Mucosa of gallbladder (tissue), 1 donor: Measurements from ENCODE around the gene OGT. TPM values are rescaled to one million over a fixed set of nuclear protein-coding genes. Genes with fewer than 3 reads are reported as not detected.
"Not testable (repeated sequence)": the region's sequence is repeated elsewhere in the genome, so short reads cannot be mapped to it uniquely, and the experiment has no call there.

ENCODE experiments used
- DNase-seq: peaks from one replicate; pipeline ENCODE4 v3.0.0-alpha.2; 2020; ENCODE audit warnings: low spot score
- total RNA-seq: library from RNA; stranded (reverse); gene quantifications from one replicate; pipeline ENCODE4 v1.2.1, GENCODE V29; 2021
- donor health status: DM: no; HTN: no; CAD: no.

OGT gene
- total RNA-seq, 1 donor from 2014 or later, result 139 TPM

DNA sequence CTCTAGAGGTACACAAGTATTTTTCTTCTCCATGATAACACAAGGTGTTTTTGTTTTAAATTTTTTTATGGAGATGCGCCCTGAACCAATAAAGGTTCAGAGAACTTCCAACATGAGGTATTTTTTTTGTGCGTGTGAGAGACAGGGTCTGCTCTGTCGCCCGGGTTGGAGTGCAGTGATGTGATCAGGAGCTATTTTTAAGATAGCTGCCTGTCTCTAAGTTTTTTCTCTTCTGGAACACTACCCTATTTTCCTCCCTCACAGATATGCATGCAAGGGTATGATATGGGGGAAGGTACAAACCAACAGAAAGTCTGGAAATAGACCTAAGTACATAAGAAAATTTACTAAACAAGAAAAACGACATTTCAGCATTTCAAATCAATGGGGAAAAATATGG is 48.3 kb downstream of the OGT start:
- no peak for DNase-seq

DNA sequence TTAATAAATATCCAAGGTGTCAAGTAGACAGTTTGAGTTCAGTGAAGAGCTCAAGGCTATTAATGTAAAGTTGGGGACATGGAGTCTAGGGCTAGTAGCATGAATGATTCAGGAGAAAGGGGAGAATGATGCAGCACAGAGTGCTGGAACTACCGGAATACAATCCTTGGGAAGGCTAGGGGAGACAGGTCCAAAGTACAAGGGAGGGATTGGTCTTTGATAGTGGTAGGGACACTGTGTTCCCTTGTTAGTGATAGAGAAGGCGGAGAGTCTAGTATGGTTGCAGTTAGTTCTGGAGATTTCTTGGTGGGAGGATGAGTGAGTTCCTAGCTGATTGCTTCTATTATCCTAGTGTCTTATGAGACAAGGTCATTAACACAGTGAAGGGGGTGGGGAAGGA is 54.0 kb downstream of the OGT start:
- DNase-seq, result no peak

GRCh38 chrX:71593210-71593609 is 60.3 kb downstream of the OGT start:
- not testable (repeated sequence) for DNase-seq

DNA sequence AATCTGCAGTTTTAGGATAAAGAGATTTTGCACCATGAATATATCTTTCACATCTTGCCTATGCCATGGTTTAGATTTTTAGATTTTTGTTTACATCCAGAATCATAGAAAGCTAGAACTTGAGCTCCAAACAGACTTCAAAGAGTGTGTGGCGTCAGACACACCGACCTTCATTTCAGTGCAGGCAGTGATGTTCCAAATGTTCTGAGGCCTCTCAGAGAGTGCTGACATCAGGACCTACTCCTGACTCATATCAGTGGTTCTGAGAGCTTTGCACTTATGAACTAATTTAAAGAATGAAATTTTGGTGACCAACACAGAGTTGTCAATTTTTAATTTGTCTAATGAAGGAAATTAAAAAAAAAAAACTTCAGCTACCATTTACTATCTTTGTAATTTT is 67.1 kb downstream of the OGT start:
- no peak for DNase-seq

DNA sequence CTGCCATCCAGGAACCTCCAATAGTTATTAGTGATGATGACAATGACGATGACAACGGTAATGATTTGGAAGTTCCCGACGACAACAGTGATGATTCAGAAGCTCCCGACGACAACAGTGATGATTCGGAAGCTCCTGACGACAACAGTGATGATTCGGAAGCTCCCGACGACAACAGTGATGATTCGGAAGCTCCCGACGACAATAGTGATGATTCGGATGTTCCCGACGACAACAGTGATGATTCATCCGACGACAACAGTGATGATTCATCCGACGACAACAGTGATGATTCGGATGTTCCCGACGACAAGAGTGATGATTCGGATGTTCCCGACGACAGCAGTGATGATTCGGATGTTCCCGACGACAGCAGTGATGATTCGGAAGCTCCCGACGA is 70.7 kb downstream of the OGT start:
- DNase-seq, result no peak

GRCh38 chrX:71604141-71604540 is 71.2 kb downstream of the OGT start:
- no peak for DNase-seq

DNA sequence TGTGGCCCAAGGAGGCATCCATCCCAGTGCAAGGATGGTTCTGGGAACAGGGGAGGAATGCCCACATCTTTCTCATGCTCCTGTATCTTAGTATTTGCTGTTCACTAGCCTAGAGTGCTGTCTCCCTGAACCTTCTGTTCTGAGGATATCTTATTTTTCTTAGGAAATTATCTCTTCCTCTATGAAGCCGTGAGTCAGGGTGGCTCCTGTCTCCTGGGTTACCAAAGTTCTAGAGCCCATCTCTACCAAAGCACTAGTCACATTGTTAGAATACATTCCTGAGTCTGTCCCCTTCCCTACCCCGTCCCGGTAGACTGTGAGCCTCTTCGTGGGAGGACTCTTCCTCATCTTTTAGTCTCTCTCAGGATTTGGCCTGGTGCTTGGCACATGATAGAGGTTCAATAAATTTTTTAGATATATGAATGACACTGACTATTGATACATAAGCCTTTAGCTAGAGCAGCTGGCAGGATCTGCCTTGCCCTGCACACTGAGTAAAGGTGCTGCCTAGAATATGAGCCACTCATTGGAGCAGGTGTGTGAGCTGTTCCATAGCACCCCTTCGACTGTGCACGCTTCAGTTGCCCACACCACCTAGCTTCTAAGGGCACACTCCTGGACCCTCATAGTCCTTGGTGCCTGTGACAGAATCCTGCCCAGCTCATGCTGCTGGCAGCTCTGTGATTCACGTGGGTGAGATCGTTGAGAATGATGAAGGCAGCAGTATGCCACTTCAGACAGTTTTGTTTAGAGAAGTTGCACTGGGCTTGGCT is 72.1 kb downstream of the OGT start:
- DNase-seq, result no peak

GRCh38 chrX:71606536-71607216 is 73.8 kb downstream of the OGT start:
- DNase-seq, result no peak

DNA sequence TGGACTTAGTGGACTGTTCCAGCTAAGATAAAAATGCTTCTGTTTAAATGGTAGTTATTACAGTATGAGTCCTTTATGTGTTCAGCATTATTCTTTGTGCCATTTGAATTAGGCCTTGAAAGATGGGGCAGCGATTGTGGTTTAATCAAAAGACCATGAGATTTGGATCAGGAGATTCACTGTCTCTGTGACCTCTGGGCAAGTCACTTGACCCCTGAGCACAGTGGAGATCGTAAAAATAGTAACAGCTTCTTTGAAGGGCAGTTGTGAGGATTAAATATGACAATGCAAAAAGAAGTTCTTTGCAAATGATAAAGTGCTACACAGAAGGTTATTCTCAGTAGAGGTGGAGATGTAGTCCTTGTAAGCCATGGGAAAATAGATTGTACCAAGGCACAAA is 74.6 kb downstream of the OGT start:
- DNase-seq, result no peak

DNA sequence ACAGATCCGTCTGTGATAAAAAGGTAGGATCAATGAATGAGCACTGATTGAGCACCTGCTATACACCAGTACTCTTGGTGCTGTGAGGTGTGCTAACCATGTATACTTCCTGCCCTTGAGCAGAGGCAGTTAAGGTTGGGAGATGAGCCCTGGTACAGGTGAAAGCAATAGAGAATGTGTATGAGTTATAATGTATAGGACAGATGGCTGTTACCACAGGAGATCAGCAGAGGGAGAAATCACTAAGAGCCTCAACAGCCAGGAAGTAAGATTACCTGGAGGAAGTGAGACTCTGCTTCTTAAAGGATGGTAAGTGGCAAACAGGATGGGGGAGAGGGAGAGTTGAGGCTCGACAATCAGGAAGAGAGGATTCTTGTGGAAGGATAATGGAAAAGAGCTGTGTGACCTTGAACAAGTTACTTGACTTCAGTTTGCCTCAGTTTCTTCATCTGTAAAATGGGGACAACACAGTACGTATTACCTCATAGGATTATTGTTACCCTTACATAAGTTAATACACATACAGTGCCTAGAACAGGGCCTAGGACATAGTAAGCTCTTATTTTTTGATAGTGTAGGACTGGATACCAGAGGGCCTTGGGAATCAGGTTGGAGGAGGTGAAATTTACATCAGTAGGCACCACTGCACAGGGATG is 76.3 kb downstream of the OGT start:
- DNase-seq, result no peak

GRCh38 chrX:71611736-71612135 is 78.8 kb downstream of the OGT start:
- not testable (repeated sequence) for DNase-seq

- DNase-seq, result no peak
Measured at GRCh38 chrX:71612256-71612655, 79.4 kb downstream of the OGT start.

GRCh38 chrX:71615056-71615455 is 82.2 kb downstream of the OGT start:
- DNase-seq, result no peak

DNA sequence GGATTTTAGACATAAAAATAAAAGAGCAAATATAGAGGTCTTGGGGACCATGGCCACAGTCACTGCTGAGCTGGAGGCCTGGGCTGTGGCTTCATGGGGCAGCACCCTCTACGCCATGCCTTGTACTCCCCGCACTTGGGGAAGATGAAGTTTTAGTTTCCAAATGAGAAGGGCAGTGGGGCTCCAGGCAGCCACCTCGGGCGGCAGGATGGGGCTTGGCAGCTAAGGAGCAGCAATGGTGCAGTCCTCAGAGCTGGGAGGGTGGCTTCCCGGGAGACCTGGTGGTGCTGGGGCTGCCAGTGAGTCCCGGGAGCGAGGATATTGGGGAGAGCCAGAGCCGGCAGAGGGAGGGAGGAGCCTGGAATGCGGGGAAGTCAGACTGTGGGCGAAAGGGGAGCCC is 83.0 kb downstream of the OGT start:
- no peak for DNase-seq

GRCh38 chrX:71616672-71617529 is 84.0 kb downstream of the OGT start:
- peak; percentile 61 for DNase-seq

DNA sequence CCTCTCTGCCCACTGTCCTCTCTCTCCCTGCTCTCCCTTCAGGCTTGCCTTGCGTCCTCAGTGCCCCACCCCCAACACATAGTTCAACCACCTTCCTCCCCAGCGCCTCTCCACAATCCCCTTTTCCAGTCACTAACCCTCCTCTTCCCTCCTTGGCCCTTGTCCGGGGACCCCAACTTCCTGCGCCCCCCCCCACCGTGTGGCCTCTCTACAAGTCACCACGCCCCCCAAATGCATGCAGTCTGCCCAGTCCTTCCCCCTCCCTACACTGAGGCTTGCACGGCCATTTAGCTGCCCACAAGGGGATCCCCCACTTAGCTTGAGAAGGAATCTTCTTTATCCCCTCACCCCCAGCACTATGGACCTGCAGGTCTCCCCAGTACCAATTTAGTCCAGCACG is 84.8 kb downstream of the OGT start:
- no peak for DNase-seq

DNA sequence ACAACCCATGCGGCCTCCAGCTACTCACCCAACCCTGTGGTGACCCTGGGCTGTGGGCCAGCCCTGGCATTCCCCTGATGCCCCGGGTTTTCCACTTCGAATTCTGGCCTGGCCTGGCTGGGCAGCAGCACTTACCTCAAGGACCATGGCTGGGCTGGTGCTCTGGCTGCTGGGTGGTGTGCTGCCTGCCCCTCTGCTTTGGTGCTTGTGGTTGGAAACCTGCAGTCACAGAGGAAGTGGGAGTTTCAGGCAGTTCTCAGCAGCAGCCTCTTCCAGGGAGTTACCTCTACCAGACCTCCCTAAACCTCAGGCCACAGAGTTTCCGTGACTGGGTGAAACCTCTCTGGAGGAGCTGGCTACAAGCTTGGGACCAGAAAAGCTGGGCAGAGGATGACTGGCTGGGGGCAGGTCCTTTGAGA is 85.4 kb downstream of the OGT start, which contains the start of gene CXCR3:
TSS of gene CXCR3 (minus strand) at position 209 of the 419 bp plus-strand sequence. CDS start at position 147, 62 bp downstream.
- no peak for DNase-seq

- DNase-seq, result no peak
Measured at GRCh38 chrX:71618787-71619186, 85.9 kb downstream of the OGT start.

- DNase-seq, result no peak
Measured at GRCh38 chrX:71619193-71619592, 86.3 kb downstream of the OGT start.

DNA sequence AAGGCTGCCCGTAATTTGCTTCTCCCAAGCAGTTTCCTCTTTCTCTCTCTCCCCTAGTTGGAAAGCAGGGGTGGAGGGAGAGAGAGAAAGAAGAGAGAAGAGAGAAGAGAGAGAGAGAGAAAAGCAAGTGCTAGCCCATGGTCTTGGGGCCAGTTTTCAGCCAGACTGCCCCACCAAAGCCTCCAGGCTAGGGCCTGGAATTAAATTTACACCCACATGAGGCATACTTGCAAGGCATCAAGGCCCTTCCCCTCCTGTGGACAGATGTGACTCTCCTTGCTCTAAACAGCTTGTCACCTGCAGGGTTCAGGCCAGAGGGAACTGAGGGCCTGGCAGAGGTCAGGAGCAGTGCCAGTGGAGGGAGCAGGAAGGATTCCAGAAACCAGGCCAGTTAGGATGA is 87.1 kb downstream of the OGT start:
- DNase-seq, result no peak

DNA sequence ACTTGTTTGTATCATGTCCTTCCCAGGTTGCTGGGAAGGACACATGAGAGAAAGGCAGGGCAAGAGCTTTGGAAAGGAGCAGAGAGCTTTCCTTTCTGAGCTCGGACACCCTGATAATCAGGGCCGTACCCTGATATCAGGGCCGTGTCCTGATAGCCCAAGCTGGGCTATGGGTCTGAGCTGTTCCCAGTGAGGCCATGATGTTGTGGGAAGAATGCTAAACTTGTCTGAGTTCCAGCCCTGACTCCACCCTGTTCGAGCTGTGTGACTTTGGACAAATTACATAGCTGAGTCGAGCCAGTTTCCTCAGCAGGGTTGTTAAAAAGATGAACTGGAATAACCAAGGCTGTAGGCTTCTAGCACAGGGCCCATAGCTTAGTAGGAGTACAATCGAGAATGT is 88.7 kb downstream of the OGT start:
- DNase-seq, result no peak

- DNase-seq, result no peak
Measured at GRCh38 chrX:71622032-71622575, 89.2 kb downstream of the OGT start.
